Esophagus squamous epithelium (tissue), 4 donors: Measurements from ENCODE around the gene BARX1.

Experiments
- CTCF ChIP-seq, 6 experiments: fragments of 450-650 bp in 4 of 6; fragments of 200-600 bp in 2 of 6; sonication (generic) in 2 of 6; IDR thresholded peaks; one replicate each; pipeline ENCODE4 v1.5.1; 2016 to 2019; ENCODE audit warnings: antibody characterized with exemption in 6 of 6, mild to moderate bottlenecking in 4 of 6, moderate library complexity in 4 of 6
- POLR2A ChIP-seq, 4 donors: fragments of 450-650 bp; IDR thresholded peaks; one replicate each; pipeline ENCODE4 v1.6.1; 2017; ENCODE audit warnings: antibody characterized with exemption in 4 of 4, mild to moderate bottlenecking in 4 of 4, moderate library complexity in 3 of 4

GRCh38 chr9:93955111-93955980, at the start of gene BARX1:
- TF ChIP-seq CTCF (IDR thresholded peaks at IDR 0.05), result no peak
- no peak for TF ChIP-seq POLR2A (IDR thresholded peaks at IDR 0.05)
